ENCODE results near the gene PZP. TPM values are rescaled to one million over a fixed set of nuclear protein-coding genes. Genes with fewer than 3 reads are reported as not detected.

PZP gene
- total RNA-seq, 1 experiment from 2014 or later = not detected

GRCh38 chr12:9111525-9111924, 96.7 kb downstream of the PZP start:
- CTCF ChIA-PET = interaction anchor here (0.6 to 0.7 kb wide), 3 partner anchors 10 to 1338 kb away, joined by 3 to 5 read pairs (median 3); no protein-coding TSS in a partner anchor
- intact Hi-C loops (cut with micrococcal nuclease) = no loop called here
- DNase-seq (ENCODE audit: unreplicated experiment) = no peak
- no peaks in the 10 kb centered on the region for H3K36me3 Mint-ChIP-seq (ENCODE audit: insufficient read depth, unreplicated experiment)
- H3K27me3 Mint-ChIP-seq (ENCODE audit: insufficient read depth, unreplicated experiment) = no peaks in the 10 kb centered on the region
- no peaks in the 10 kb centered on the region for H3K4me1 Mint-ChIP-seq (ENCODE audit: insufficient read depth, unreplicated experiment)
- H3K27ac Mint-ChIP-seq (ENCODE audit: low read depth, unreplicated experiment) = no peak overlapping the region
- POLR2A ChIA-PET = interaction anchor here (0.6 kb wide), 1 partner anchor 12 kb away, joined by 4 read pairs; no protein-coding TSS in a partner anchor
- TF ChIP-seq CTCF (IDR thresholded peaks at IDR 0.05; ENCODE audit: unreplicated experiment) = no peak
- no TSS peak for BruUV-seq (replicated peaks)
- no peaks in the 10 kb centered on the region for H3K9me3 Mint-ChIP-seq (ENCODE audit: unreplicated experiment)
- no peak overlapping the region for H3K4me3 Mint-ChIP-seq (ENCODE audit: unreplicated experiment)

GRCh38 chr12:9109737-9110491, 98.3 kb downstream of the PZP start:
- intact Hi-C loops (cut with micrococcal nuclease) = no loop called here
- Mint-ChIP-seq H3K4me3 (ENCODE audit: unreplicated experiment) (no peak overlapping the region), H3K4me1 (ENCODE audit: insufficient read depth, unreplicated experiment) (no peaks in the 10 kb centered on the region), H3K27me3 (ENCODE audit: insufficient read depth, unreplicated experiment) (no peaks in the 10 kb centered on the region), H3K27ac (ENCODE audit: low read depth, unreplicated experiment) (no peak overlapping the region), H3K36me3 (ENCODE audit: insufficient read depth, unreplicated experiment) (no peaks in the 10 kb centered on the region), H3K9me3 (ENCODE audit: unreplicated experiment) (no peaks in the 10 kb centered on the region)
- ChIA-PET POLR2A (no interaction called here), CTCF (no interaction called here)
- BruUV-seq (replicated peaks) = no TSS peak
- no peak for TF ChIP-seq CTCF (IDR thresholded peaks at IDR 0.05; ENCODE audit: unreplicated experiment)
- no peak for DNase-seq (ENCODE audit: unreplicated experiment)

- TF ChIP-seq CTCF (IDR thresholded peaks at IDR 0.05; ENCODE audit: unreplicated experiment) = no peak
- CTCF ChIA-PET = no interaction called here
- no peaks in the 10 kb centered on the region for H3K27me3 Mint-ChIP-seq (ENCODE audit: insufficient read depth, unreplicated experiment)
Measured at GRCh38 chr12:9109213-9109522, 99.0 kb downstream of the PZP start.

GRCh38 chr12:9108504-9109212, 99.5 kb downstream of the PZP start:
- BruUV-seq (replicated peaks) = no TSS peak
- no peak overlapping the region for H3K4me3 Mint-ChIP-seq (ENCODE audit: unreplicated experiment)
- H3K27ac Mint-ChIP-seq (ENCODE audit: low read depth, unreplicated experiment) = no peak overlapping the region
- TF ChIP-seq CTCF (IDR thresholded peaks at IDR 0.05; ENCODE audit: unreplicated experiment) = no peak
- ChIA-PET CTCF (no interaction called here), POLR2A (no interaction called here)
- H3K36me3 Mint-ChIP-seq (ENCODE audit: insufficient read depth, unreplicated experiment) = no peaks in the 10 kb centered on the region
- intact Hi-C loops (cut with micrococcal nuclease) = no loop called here
- no peaks in the 10 kb centered on the region for H3K9me3 Mint-ChIP-seq (ENCODE audit: unreplicated experiment)
- DNase-seq (ENCODE audit: unreplicated experiment) = no peak
- H3K27me3 Mint-ChIP-seq (ENCODE audit: insufficient read depth, unreplicated experiment) = no peaks in the 10 kb centered on the region
- no peaks in the 10 kb centered on the region for H3K4me1 Mint-ChIP-seq (ENCODE audit: insufficient read depth, unreplicated experiment)

More at GRCh38 chr12:9109213-9109522, 99.0 kb downstream of the PZP start:
- POLR2A ChIA-PET = no interaction called here
- no peaks in the 10 kb centered on the region for H3K36me3 Mint-ChIP-seq (ENCODE audit: insufficient read depth, unreplicated experiment)
- intact Hi-C loops (cut with micrococcal nuclease) = no loop called here
- no TSS peak for BruUV-seq (replicated peaks)
- DNase-seq (ENCODE audit: unreplicated experiment) = no peak
- H3K27ac Mint-ChIP-seq (ENCODE audit: low read depth, unreplicated experiment) = no peak overlapping the region
- no peaks in the 10 kb centered on the region for H3K9me3 Mint-ChIP-seq (ENCODE audit: unreplicated experiment)
- no peaks in the 10 kb centered on the region for H3K4me1 Mint-ChIP-seq (ENCODE audit: insufficient read depth, unreplicated experiment)
- H3K4me3 Mint-ChIP-seq (ENCODE audit: unreplicated experiment) = no peak overlapping the region
